SU-DHL-6 (cell line): Measurements from ENCODE around the gene EREG.

Source experiments
- CTCF ChIP-seq: fragments of 200-600 bp; sonication (generic); IDR thresholded peaks from one replicate; pipeline ENCODE4 v1.5.1; 2017; ENCODE audit warnings: antibody characterized with exemption, mild to moderate bottlenecking, low read length, moderate library complexity; ENCODE audit not compliant: insufficient read depth, poor library complexity, severe bottlenecking
- EZH2phosphoT487 ChIP-seq: fragments of 200-600 bp; sonication (generic), shearing (Covaris generic); conservative IDR thresholded peaks from 2 replicates; pipeline ENCODE4 v1.6.1; 2018; ENCODE audit warnings: mild to moderate bottlenecking, antibody characterized with exemption, low read length, moderate library complexity, mixed read lengths

- TF ChIP-seq CTCF (no peak), EZH2phosphoT487 (no peak)
These were observed 66.3 kb downstream of the EREG start for GRCh38 chr4:74431113-74431826.
